Tibial artery (tissue), 4 donors: ENCODE measurements around the gene TMEM9.

Experiments used
- DNase-seq, 2 donors: peaks; one replicate each; pipeline ENCODE4 v3.0.0-alpha.2; 2019
- H3K27ac ChIP-seq, 2 donors: fragments of 200-600 bp; sonication (generic) in 1 of 2; 1 replicate in 1 of 2; 2 replicates in 1 of 2; pipeline ENCODE4 v1.5.1; 2018 to 2019; ENCODE audit warnings: mild to moderate bottlenecking in 1 of 2
- H3K27me3 ChIP-seq, 2 donors: fragments of 200-600 bp; sonication (generic) in 1 of 2; one replicate each; pipeline versions ENCODE4 v1.5.1 to v1.6.0; 2016 to 2019
- H3K36me3 ChIP-seq, 3 donors: fragments of 200-600 bp; sonication (generic) in 2 of 3; one replicate each; pipeline ENCODE4 v1.5.1; 2016 to 2019; ENCODE audit warnings: mild to moderate bottlenecking in 2 of 3
- H3K4me1 ChIP-seq, 4 donors: fragments of 200-600 bp; sonication (generic) in 2 of 4; 1 replicate in 3 of 4; 2 replicates in 1 of 4; pipeline ENCODE4 v1.5.1; 2016 to 2019
- H3K4me3 ChIP-seq, 2 donors: fragments of 200-600 bp; sonication (generic) in 1 of 2; 1 replicate in 1 of 2; 2 replicates in 1 of 2; pipeline ENCODE4 v1.5.1; 2018 to 2019; ENCODE audit warnings: mild to moderate bottlenecking in 2 of 2
- H3K9me3 ChIP-seq, 3 donors: fragments of 200-600 bp; sonication (generic) in 1 of 3; one replicate each; pipeline ENCODE4 v1.5.1; 2016 to 2019
- intact Hi-C: fragments of 100-400 bp; cut with DNase I; formaldehyde crosslinking; loops from one replicate; pipeline ENCODE4 v1.15.0; 2023; ENCODE audit warnings: low total_unique reads
- TF ChIP-seq, protein P1 (sequence below), 2 experiments: fragments of 200-600 bp in 1 of 2; fragments of 450-650 bp in 1 of 2; IDR thresholded peaks; one replicate each; pipeline ENCODE4 v1.5.1; 2017 to 2019; ENCODE audit warnings: antibody characterized with exemption in 2 of 2, mild to moderate bottlenecking in 1 of 2, moderate library complexity in 1 of 2

Gene TMEM9

DNA sequence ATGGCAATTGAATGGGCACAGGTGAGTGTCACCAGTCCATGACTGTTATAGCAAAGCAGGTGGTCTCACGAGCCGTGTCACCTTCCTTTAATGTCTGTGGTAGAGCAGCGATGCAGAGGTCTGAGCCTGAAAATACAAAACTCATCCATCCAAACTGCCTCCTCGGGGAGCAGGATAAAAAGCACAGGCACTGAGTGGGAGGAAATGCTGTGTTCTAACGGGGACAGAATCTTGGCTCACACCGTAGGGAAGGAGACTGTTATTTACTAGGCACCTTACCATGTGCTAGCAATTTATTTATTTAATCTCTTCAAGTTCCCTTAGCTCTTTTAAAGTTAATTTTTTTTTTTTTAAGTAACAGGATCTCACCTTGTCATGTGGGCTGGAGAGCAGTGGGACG is 28.5 kb downstream of the TMEM9 start:
- intact Hi-C loops, result no loop called here
- Histone ChIP-seq H3K9me3 (no peaks in the 10 kb centered on the region), H3K4me3 (no peak overlapping the region), H3K27me3 (peaks cover 0 to 48% of the 10 kb centered on the region in 2 donors), H3K27ac (no peak overlapping the region), H3K4me1 (no peaks in the 10 kb centered on the region), H3K36me3 (no peaks in the 10 kb centered on the region)
- TF ChIP-seq, protein P1, sequence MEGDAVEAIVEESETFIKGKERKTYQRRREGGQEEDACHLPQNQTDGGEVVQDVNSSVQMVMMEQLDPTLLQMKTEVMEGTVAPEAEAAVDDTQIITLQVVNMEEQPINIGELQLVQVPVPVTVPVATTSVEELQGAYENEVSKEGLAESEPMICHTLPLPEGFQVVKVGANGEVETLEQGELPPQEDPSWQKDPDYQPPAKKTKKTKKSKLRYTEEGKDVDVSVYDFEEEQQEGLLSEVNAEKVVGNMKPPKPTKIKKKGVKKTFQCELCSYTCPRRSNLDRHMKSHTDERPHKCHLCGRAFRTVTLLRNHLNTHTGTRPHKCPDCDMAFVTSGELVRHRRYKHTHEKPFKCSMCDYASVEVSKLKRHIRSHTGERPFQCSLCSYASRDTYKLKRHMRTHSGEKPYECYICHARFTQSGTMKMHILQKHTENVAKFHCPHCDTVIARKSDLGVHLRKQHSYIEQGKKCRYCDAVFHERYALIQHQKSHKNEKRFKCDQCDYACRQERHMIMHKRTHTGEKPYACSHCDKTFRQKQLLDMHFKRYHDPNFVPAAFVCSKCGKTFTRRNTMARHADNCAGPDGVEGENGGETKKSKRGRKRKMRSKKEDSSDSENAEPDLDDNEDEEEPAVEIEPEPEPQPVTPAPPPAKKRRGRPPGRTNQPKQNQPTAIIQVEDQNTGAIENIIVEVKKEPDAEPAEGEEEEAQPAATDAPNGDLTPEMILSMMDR (IDR thresholded peaks at IDR 0.05), result no peak
- no peak for DNase-seq

DNA sequence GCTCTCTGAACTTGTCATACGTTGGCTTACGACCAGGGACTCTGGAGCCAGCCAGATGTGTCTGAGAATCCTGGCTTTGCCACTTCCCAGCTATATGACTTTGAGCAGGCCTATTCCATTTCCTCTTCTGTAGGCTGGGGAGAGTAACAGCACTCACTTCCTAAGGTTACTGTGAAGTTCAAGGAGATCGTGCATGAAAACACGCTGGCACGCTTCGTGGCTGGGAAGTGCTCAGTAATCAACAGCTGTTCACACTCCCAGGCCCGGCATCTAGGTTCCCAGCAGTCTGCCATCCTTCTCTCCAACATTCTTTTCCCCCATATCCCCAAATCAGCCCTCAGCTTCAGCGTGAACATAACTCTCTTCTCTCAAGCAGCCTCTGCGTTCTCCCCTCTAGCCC is 29.3 kb downstream of the TMEM9 start:
- Histone ChIP-seq H3K4me3 (no peak overlapping the region), H3K9me3 (no peaks in the 10 kb centered on the region), H3K27me3 (peaks cover 0 to 48% of the 10 kb centered on the region in 2 donors), H3K4me1 (no peaks in the 10 kb centered on the region), H3K36me3 (no peaks in the 10 kb centered on the region), H3K27ac (no peak overlapping the region)
- intact Hi-C loops, result no loop called here
- no peak for DNase-seq
- TF ChIP-seq, protein P1 (IDR thresholded peaks at IDR 0.05), result no peak

DNA sequence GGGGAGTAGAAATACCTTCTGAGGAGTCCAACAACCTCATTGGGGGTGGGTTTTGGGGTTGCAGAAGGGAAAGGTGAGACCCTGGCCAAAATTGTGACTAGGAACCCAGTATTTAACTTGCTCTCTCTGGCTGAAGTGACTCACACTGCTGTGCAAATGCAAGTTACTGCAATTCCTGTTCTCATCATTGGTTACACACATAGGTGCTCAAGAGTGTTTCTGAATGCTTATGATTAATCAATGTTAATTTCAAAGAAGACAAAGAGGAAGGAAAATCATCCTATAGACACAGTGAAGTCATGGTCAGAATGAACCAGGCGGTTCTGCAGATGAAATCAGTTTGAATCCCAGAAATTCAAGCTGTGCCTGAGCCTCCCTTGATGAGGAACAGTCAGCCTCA is 30.4 kb downstream of the TMEM9 start:
- TF ChIP-seq, protein P1 (IDR thresholded peaks at IDR 0.05), result no peak
- Histone ChIP-seq H3K9me3 (no peaks in the 10 kb centered on the region), H3K4me3 (no peak overlapping the region), H3K27ac (no peak overlapping the region), H3K27me3 (peaks cover 0 to 48% of the 10 kb centered on the region in 2 donors), H3K4me1 (no peaks in the 10 kb centered on the region), H3K36me3 (no peaks in the 10 kb centered on the region)
- intact Hi-C loops, result no loop called here
- no peak for DNase-seq

DNA sequence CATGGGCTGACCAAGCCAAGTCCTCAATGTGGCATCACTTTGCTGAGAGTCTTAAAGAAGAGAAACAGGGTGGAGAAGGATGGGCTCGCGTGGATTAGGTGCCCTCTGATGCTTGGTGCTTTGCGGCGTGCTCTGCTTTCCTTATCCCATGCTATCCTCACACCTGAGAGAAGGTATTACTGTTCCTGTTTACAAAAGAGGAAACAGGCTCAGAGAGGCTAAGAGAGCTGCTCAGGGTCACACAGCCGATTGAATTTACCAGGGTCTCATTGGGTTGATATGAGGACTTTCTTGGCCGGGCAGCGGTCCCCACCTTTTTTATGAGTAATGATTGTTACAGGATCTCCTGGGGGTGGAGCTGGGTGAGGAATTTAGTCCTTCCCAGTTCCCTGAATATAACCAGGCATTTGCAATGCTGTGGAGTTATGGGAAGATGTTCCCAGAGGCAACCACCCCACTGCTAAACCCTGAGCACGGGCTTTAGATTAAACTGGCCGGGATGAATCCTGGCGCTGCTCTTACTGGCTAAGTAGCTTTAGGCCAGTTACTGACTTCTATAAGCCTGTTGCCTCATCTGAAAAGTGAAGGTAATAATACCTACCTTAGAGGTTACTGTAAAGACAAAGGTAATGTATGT is 31.8 kb downstream of the TMEM9 start:
- TF ChIP-seq, protein P1 (IDR thresholded peaks at IDR 0.05), result no peak
- H3K27ac ChIP-seq, result no peak overlapping the region
- DNase-seq, result no peak

DNA sequence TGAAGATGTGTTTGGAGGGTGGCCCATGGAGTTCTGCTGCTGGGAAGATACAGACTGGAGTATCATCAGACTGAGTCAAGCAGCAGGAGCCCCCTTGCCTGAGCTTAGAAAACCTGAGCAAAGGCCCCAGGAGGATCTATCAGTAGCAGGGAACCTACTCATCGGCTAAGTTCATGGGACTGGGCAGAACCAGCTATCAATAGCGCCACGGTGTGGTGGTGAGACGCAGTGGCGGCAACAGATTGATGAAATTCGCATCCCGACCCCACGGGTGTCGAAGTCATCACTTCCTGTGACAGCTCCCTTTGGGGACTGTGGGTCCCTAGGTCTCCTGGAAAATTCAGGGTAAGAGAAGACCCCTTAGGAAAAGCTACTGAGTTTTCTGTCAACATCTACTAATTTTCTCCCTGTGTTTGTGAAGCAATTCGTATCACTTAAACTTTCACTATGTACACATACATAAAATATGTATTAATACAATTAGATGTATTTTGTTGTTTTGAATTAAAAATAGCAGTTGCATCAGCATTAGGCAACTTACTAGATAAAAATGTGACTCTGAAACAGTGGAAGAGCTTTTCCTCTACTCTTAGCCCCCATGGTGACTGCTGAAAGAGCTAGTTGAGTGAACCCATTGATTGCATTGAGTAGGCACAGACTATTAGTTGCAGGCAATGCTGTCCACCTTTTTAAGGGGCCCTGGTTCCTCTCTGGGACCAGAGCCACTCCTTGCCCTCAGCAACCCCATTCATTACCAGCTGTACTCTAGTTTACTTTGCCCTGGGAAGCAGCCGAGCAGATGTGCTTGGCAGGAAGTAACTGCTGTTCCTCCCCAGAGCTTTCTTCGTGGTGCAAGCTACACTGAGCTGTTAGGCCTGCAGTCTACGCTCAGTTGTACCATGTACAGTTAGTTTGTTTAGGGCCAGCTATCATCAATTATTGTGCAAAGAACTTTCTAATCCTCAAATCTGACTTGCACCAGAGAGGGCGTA is 34.8 kb downstream of the TMEM9 start:
- Histone ChIP-seq H3K4me1 (peaks cover 0 to 7% (median 6%) of the 10 kb centered on the region in 4 donors), H3K27me3 (peaks cover 0 to 29% of the 10 kb centered on the region in 2 donors), H3K27ac (no peak overlapping the region), H3K4me3 (no peak overlapping the region), H3K36me3 (no peaks in the 10 kb centered on the region), H3K9me3 (no peaks in the 10 kb centered on the region)
- no peak for DNase-seq
- intact Hi-C loops, result no loop called here
- TF ChIP-seq, protein P1 (IDR thresholded peaks at IDR 0.05), result peak; percentile 56 to 69

More for the DNA sequence above, 31.8 kb downstream of the TMEM9 start:
- no peaks in the 10 kb centered on the region for H3K4me1 ChIP-seq
- H3K9me3 ChIP-seq, result no peaks in the 10 kb centered on the region
- H3K27me3 ChIP-seq, result peaks cover 0 to 48% of the 10 kb centered on the region in 2 donors
- H3K4me3 ChIP-seq, result no peak overlapping the region
- no peaks in the 10 kb centered on the region for H3K36me3 ChIP-seq
- intact Hi-C loops, result no loop called here
